Muscle layer of duodenum (tissue), 2 donors: ENCODE measurements around the gene NFIL3.
A peak's percentile ranks its signal among the peaks of the same experiment; 100 is the strongest.

Experiments
- H3K27ac ChIP-seq: one replicate; pipeline ENCODE4 v1.7.0; 2013; ENCODE audit warnings: mild to moderate bottlenecking, low read length
- H3K27me3 ChIP-seq: one replicate; pipeline ENCODE4 v1.7.0; 2013; ENCODE audit warnings: low read depth, mild to moderate bottlenecking, control low read depth, low read length
- H3K36me3 ChIP-seq, 2 donors: one replicate each; pipeline ENCODE4 v1.7.0; 2013; ENCODE audit warnings: low read length in 2 of 2, control low read depth in 1 of 2, mild to moderate bottlenecking in 1 of 2; ENCODE audit not compliant: insufficient read depth in 2 of 2, control insufficient read depth in 1 of 2
- H3K4me1 ChIP-seq, 2 donors: one replicate each; pipeline ENCODE4 v1.7.0; 2013; ENCODE audit warnings: low read length in 2 of 2, mild to moderate bottlenecking in 2 of 2, control low read depth in 1 of 2, moderate library complexity in 1 of 2; ENCODE audit not compliant: insufficient read depth in 2 of 2, control insufficient read depth in 1 of 2
- H3K4me3 ChIP-seq, 2 donors: one replicate each; pipeline ENCODE4 v1.7.0; 2013; ENCODE audit warnings: low read length in 2 of 2, low read depth in 1 of 2, mild to moderate bottlenecking in 1 of 2
- H3K9me3 ChIP-seq, 2 donors: one replicate each; pipeline ENCODE4 v1.7.0; 2013; ENCODE audit warnings: low read length in 2 of 2, control low read depth in 1 of 2, mild to moderate bottlenecking in 1 of 2; ENCODE audit not compliant: control insufficient read depth in 1 of 2
- donor health status: healthy.

NFIL3 gene

GRCh38 chr9:91421128-91421765 is 2.4 kb downstream of the NFIL3 start:
- peak overlapping the region; percentile 79 to 87 for H3K4me3 ChIP-seq
- peak overlapping the region; percentile 98 for H3K27ac ChIP-seq
- peaks cover 13 to 15% of the 10 kb centered on the region in 2 donors for H3K4me1 ChIP-seq
- peaks cover 0 to 27% of the 10 kb centered on the region in 2 donors for H3K36me3 ChIP-seq
- no peaks in the 10 kb centered on the region for H3K27me3 ChIP-seq
- no peaks in the 10 kb centered on the region for H3K9me3 ChIP-seq

GRCh38 chr9:91420501-91421127 is 3.0 kb downstream of the NFIL3 start:
- Histone ChIP-seq H3K4me3 (peak overlapping the region; percentile 79 to 87), H3K36me3 (peaks cover 0 to 27% of the 10 kb centered on the region in 2 donors), H3K9me3 (no peaks in the 10 kb centered on the region), H3K4me1 (peaks cover 13 to 15% of the 10 kb centered on the region in 2 donors), H3K27ac (peak overlapping the region; percentile 81), H3K27me3 (no peaks in the 10 kb centered on the region)

GRCh38 chr9:91419222-91420191 is 4.1 kb downstream of the NFIL3 start:
- Histone ChIP-seq H3K27ac (peak overlapping the region; percentile 77), H3K4me3 (peak overlapping the region in 1 of 2 donors; percentile 1), H3K36me3 (peaks cover 0 to 27% of the 10 kb centered on the region in 2 donors), H3K9me3 (no peaks in the 10 kb centered on the region), H3K4me1 (peaks cover 11 to 13% of the 10 kb centered on the region in 2 donors), H3K27me3 (no peaks in the 10 kb centered on the region)

- H3K9me3 ChIP-seq = no peaks in the 10 kb centered on the region
- no peak overlapping the region for H3K4me3 ChIP-seq
- H3K27ac ChIP-seq = peak overlapping the region; percentile 77
- H3K36me3 ChIP-seq = peaks cover 0 to 22% of the 10 kb centered on the region in 2 donors
- no peaks in the 10 kb centered on the region for H3K27me3 ChIP-seq
- peaks cover 11 to 13% of the 10 kb centered on the region in 2 donors for H3K4me1 ChIP-seq
Observed at GRCh38 chr9:91418215-91418610, 5.4 kb downstream of the NFIL3 start.

- H3K27ac ChIP-seq = no peak overlapping the region
- peaks cover 0 to 18% of the 10 kb centered on the region in 2 donors for H3K36me3 ChIP-seq
- H3K9me3 ChIP-seq = no peaks in the 10 kb centered on the region
- H3K4me1 ChIP-seq = peaks cover 11 to 13% of the 10 kb centered on the region in 2 donors
- no peaks in the 10 kb centered on the region for H3K27me3 ChIP-seq
- H3K4me3 ChIP-seq = no peak overlapping the region
Observed at GRCh38 chr9:91417602-91418214, 5.9 kb downstream of the NFIL3 start.

- Histone ChIP-seq H3K36me3 (peaks cover 0 to 8% of the 10 kb centered on the region in 2 donors), H3K4me1 (peaks cover 13 to 16% of the 10 kb centered on the region in 2 donors), H3K27ac (no peak overlapping the region), H3K4me3 (no peak overlapping the region), H3K27me3 (no peaks in the 10 kb centered on the region), H3K9me3 (no peaks in the 10 kb centered on the region)
Observed at GRCh38 chr9:91416096-91416712, 7.4 kb downstream of the NFIL3 start.

- H3K4me1 ChIP-seq = peaks cover 14 to 16% of the 10 kb centered on the region in 2 donors
- H3K4me3 ChIP-seq = no peak overlapping the region
- peaks cover 3 to 10% of the 10 kb centered on the region in 2 donors for H3K36me3 ChIP-seq
Observed at GRCh38 chr9:91415290-91415689, 8.3 kb downstream of the NFIL3 start.

GRCh38 chr9:91412941-91413340 is 10.7 kb downstream of the NFIL3 start:
- H3K4me1 ChIP-seq = peaks cover 5 to 12% of the 10 kb centered on the region in 2 donors
- H3K4me3 ChIP-seq = no peak overlapping the region
- no peak overlapping the region for H3K27ac ChIP-seq
- H3K27me3 ChIP-seq = no peaks in the 10 kb centered on the region
- H3K9me3 ChIP-seq = no peaks in the 10 kb centered on the region
- H3K36me3 ChIP-seq = peaks cover 16 to 20% of the 10 kb centered on the region in 2 donors

More at GRCh38 chr9:91415290-91415689, 8.3 kb downstream of the NFIL3 start:
- Histone ChIP-seq H3K27ac (no peak overlapping the region), H3K27me3 (no peaks in the 10 kb centered on the region), H3K9me3 (no peaks in the 10 kb centered on the region)

- Histone ChIP-seq H3K36me3 (peaks cover 16 to 25% of the 10 kb centered on the region in 2 donors), H3K4me3 (no peak overlapping the region), H3K9me3 (no peaks in the 10 kb centered on the region), H3K4me1 (peaks cover 5 to 6% of the 10 kb centered on the region in 2 donors), H3K27me3 (no peaks in the 10 kb centered on the region), H3K27ac (peak overlapping the region; percentile 28)
Observed at GRCh38 chr9:91411096-91411771, 12.4 kb downstream of the NFIL3 start.

- H3K4me1 ChIP-seq = peaks cover 5 to 6% of the 10 kb centered on the region in 2 donors
- no peaks in the 10 kb centered on the region for H3K27me3 ChIP-seq
- H3K27ac ChIP-seq = no peak overlapping the region
- H3K36me3 ChIP-seq = peaks cover 16 to 25% of the 10 kb centered on the region in 2 donors
- H3K4me3 ChIP-seq = no peak overlapping the region
- no peaks in the 10 kb centered on the region for H3K9me3 ChIP-seq
Observed at GRCh38 chr9:91410161-91410560, 13.5 kb downstream of the NFIL3 start.
